OCI-LY7 (cell line): ENCODE data around the gene EIF4E. TPM values are rescaled to one million over a fixed set of nuclear protein-coding genes. Genes with fewer than 3 reads are reported as not detected.

Source experiments
- BruUV-seq: library from RNA; stranded (reverse); fragments of 400-500 nt; replicated peaks from 2 replicates; lab custom pipeline; 2021; lab: Mats Ljungman, UMichigan
- CTCF ChIA-PET: fragments of 300-600 bp; sonication (Branson Sonifier 250); formaldehyde crosslinking; loops from one replicate; lab custom pipeline; 2022; ENCODE audit warnings: antibody characterized with exemption; ENCODE audit not compliant: unreplicated experiment; lab: Charles Lee
- POLR2A ChIA-PET: fragments of 300-600 bp; sonication (Branson Sonifier 250); formaldehyde crosslinking; loops from one replicate; lab custom pipeline; 2022; ENCODE audit warnings: antibody characterized with exemption; lab: Charles Lee
- DNase-seq: peaks from one replicate; pipeline ENCODE4 v3.0.0-alpha.2; 2015; ENCODE audit warnings: low spot score
- H2AFZ ChIP-seq: fragments of 200-600 bp; sonication (generic), shearing (Covaris generic); 2 replicates; pipeline ENCODE4 v1.6.1; 2014; ENCODE audit warnings: mild to moderate bottlenecking, antibody characterized with exemption, low read length, moderate library complexity
- H3K27ac ChIP-seq: fragments of 200-600 bp; sonication (generic); 2 replicates; pipeline ENCODE4 v1.5.1; 2014; ENCODE audit warnings: mixed run types, low read depth, mild to moderate bottlenecking, moderate library complexity, low read length, inconsistent platforms; ENCODE audit not compliant: poor library complexity, severe bottlenecking
- H3K36me3 ChIP-seq: fragments of 200-600 bp; sonication (generic); 2 replicates; pipeline ENCODE4 v1.6.1; 2014; ENCODE audit warnings: mild to moderate bottlenecking, antibody characterized with exemption, low read length, moderate library complexity, mixed read lengths; ENCODE audit not compliant: insufficient read depth
- H3K4me1 ChIP-seq: fragments of 200-600 bp; sonication (generic); 2 replicates; pipeline ENCODE4 v1.5.1; 2014; ENCODE audit warnings: mild to moderate bottlenecking, low read length; ENCODE audit not compliant: insufficient read depth, poor library complexity, severe bottlenecking
- H3K4me2 ChIP-seq: fragments of 200-600 bp; sonication (generic); 2 replicates; pipeline ENCODE4 v1.6.1; 2014; ENCODE audit warnings: mild to moderate bottlenecking, low read length
- H3K4me3 ChIP-seq: fragments of 200-600 bp; sonication (generic); 2 replicates; pipeline ENCODE4 v1.5.1; 2014; ENCODE audit warnings: mild to moderate bottlenecking, low read depth, low read length; ENCODE audit not compliant: poor library complexity, severe bottlenecking
- H3K79me2 ChIP-seq: fragments of 200-600 bp; sonication (generic); 2 replicates; pipeline ENCODE4 v1.6.1; 2016; ENCODE audit warnings: low read depth, mild to moderate bottlenecking, low read length, moderate library complexity, mixed read lengths; ENCODE audit not compliant: insufficient read depth
- H3K9me2 ChIP-seq: fragments of 200-600 bp; sonication (generic); 2 replicates; pipeline ENCODE4 v1.6.1; 2016; ENCODE audit warnings: mild to moderate bottlenecking, low read length, mixed read lengths; ENCODE audit not compliant: insufficient read depth
- H3K9me3 ChIP-seq: fragments of 200-600 bp; sonication (generic); 2 replicates; pipeline ENCODE4 v1.6.1; 2014; ENCODE audit warnings: mild to moderate bottlenecking, mixed run types, low read length, mixed read lengths
- H4K20me1 ChIP-seq: fragments of 200-600 bp; sonication (generic); 2 replicates; pipeline ENCODE4 v1.6.1; 2014; ENCODE audit warnings: mild to moderate bottlenecking, antibody characterized with exemption, low read length, moderate library complexity, mixed read lengths; ENCODE audit not compliant: insufficient read depth
- CTCF ChIP-seq: fragments of 200-600 bp; sonication (generic); conservative IDR thresholded peaks from 2 replicates; pipeline ENCODE4 v1.5.1; 2014; ENCODE audit warnings: mild to moderate bottlenecking, antibody characterized with exemption, low read length, moderate library complexity, mixed read lengths
- EZH2phosphoT487 ChIP-seq: fragments of 200-600 bp; sonication (generic); IDR thresholded peaks from 2 replicates; pipeline ENCODE4 v1.6.1; 2018; ENCODE audit warnings: low read depth, borderline replicate concordance, mild to moderate bottlenecking, mixed run types, antibody characterized with exemption, low read length, moderate library complexity, mixed read lengths
- intact Hi-C: fragments of 100-400 bp; cut with micrococcal nuclease; formaldehyde crosslinking; loops from one replicate; pipeline ENCODE4 v1.10.0; 2022; ENCODE audit not compliant: unreplicated experiment
- total RNA-seq, 2 experiments: library from RNA; depleted of rRNA in 1 of 2; stranded (reverse); fragments of >200 nt in 1 of 2; shearing (Covaris generic) in 1 of 2; gene quantifications; 2 replicates each; pipeline ENCODE4 v1.2.3, GENCODE V29; 2014 to 2022

EIF4E gene
- total RNA-seq, 2 experiments from 2014 or later: 136 to 160 TPM

DNA sequence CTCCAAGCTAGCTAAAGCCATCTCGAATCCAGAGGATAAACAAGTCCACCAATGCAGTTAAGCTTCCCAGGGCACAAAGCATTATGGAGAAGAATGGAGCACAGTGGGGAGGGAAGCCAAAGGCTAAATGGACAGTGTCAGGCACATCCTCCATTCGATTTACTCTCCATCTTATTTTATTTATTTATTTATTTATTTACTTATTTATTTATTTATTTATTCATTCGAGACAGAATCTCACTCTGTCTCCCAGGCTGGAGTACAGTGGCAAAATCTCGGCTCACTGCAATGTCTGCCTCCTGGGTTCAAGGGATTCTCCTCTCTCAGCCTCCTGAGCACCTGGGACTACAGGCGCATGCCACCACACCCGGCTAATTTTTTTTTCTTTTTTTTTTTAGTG is 26.3 kb upstream of the EIF4E start:
- Histone ChIP-seq H3K9me2 (no peaks in the 10 kb centered on the region), H3K4me1 (no peaks in the 10 kb centered on the region), H2AFZ (no peak overlapping the region), H3K9me3 (no peaks in the 10 kb centered on the region), H3K4me3 (no peak overlapping the region), H3K79me2 (no peaks in the 10 kb centered on the region), H3K4me2 (no peak overlapping the region), H4K20me1 (no peaks in the 10 kb centered on the region), H3K27ac (no peak overlapping the region), H3K36me3 (no peaks in the 10 kb centered on the region)
- TF ChIP-seq CTCF (no peak), EZH2phosphoT487 (no peak)
- BruUV-seq: no TSS peak
- no peak for DNase-seq
- CTCF ChIA-PET: no interaction called here
- POLR2A ChIA-PET: interaction anchor here (1.2 kb wide), 1 partner anchor 11 kb away, joined by 3 read pairs; no protein-coding TSS in a partner anchor
- intact Hi-C loops: no loop called here

DNA sequence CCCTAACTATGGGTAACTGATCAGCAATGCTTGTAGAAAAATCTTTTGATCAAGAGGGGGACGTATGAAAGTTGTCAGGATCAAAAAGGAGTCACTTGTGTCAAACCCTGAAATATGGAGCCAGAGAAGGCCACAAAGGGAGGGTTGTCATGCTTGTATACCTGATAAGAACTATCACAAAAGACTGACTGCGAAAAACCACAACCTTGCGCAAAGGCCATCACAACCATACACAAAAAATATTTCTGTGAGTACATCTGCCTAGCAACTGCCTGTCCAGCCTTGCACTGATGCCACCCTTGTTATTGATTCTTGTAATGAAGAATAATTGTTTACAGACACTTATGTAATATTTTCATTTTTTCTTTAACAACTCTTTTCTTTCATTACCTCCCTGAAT is 22.8 kb upstream of the EIF4E start:
- POLR2A ChIA-PET: interaction anchor here (0.7 kb wide), 3 partner anchors 15 to 1324 kb away, joined by 4 to 5 read pairs (median 4); no protein-coding TSS in a partner anchor
- no peaks in the 10 kb centered on the region for H3K79me2 ChIP-seq
- H3K27ac ChIP-seq: no peak overlapping the region
- no peaks in the 10 kb centered on the region for H3K36me3 ChIP-seq
- H3K9me3 ChIP-seq: no peaks in the 10 kb centered on the region
- H3K4me2 ChIP-seq: no peak overlapping the region
- no peaks in the 10 kb centered on the region for H3K4me1 ChIP-seq
- no peaks in the 10 kb centered on the region for H3K9me2 ChIP-seq
- H2AFZ ChIP-seq: no peak overlapping the region
- DNase-seq: no peak
- H4K20me1 ChIP-seq: no peaks in the 10 kb centered on the region
- CTCF ChIA-PET: no interaction called here
- no TSS peak for BruUV-seq
- TF ChIP-seq EZH2phosphoT487 (no peak), CTCF (no peak)
- intact Hi-C loops: no loop called here
- no peak overlapping the region for H3K4me3 ChIP-seq

DNA sequence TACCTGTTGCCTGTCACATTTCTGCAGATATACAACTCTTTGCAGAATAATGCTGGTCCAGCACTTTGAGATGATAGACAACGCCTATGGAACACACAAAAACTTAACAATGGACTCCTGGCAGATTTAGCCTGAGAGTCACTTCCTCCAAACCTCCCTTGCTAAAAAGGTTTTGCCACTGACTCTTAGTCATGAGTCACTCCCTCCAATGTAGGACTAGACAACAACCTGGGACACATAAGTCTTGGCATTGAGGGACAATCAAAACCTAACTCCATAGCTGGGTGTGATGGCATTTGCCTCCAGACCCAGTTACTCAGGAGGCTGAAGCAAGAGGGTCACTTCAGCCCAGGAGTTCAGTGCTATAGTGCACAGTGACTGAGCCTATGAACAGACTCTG is 22.0 kb upstream of the EIF4E start:
- no peak overlapping the region for H2AFZ ChIP-seq
- no peak overlapping the region for H3K4me2 ChIP-seq
- H3K9me3 ChIP-seq: no peaks in the 10 kb centered on the region
- POLR2A ChIA-PET: interaction anchor here (0.7 kb wide), 2 partner anchors 16 to 414 kb away, joined by 4 to 5 read pairs; no protein-coding TSS in a partner anchor
- no peak for TF ChIP-seq EZH2phosphoT487
- TF ChIP-seq CTCF: no peak
- H3K9me2 ChIP-seq: no peaks in the 10 kb centered on the region
- no peaks in the 10 kb centered on the region for H3K79me2 ChIP-seq
- H3K27ac ChIP-seq: no peak overlapping the region
- H4K20me1 ChIP-seq: no peaks in the 10 kb centered on the region
- no peaks in the 10 kb centered on the region for H3K36me3 ChIP-seq
- intact Hi-C loops: no loop called here
- no TSS peak for BruUV-seq
- no peak for DNase-seq
- no peaks in the 10 kb centered on the region for H3K4me1 ChIP-seq
- H3K4me3 ChIP-seq: no peak overlapping the region
- CTCF ChIA-PET: no interaction called here
